ENCODE data around the gene TSC22D3. TPM values are rescaled to one million over a fixed set of nuclear protein-coding genes. Genes with fewer than 3 reads are reported as not detected.
A peak's percentile ranks its signal among the peaks of the same experiment; 100 is the strongest.
"Not testable (repeated sequence)": the region's sequence is repeated elsewhere in the genome, so short reads cannot be mapped to it uniquely, and the experiment has no call there.

The TSC22D3 gene
- total RNA-seq, 2 donors from 2014 or later: 79.1 to 88.1 TPM

- no peak overlapping the region for H3K27ac Mint-ChIP-seq
- DNase-seq (no peak), ATAC-seq (replicated peaks in 1 of 2) (no peak)
- H3K4me3 Mint-ChIP-seq: no peak overlapping the region
- peaks cover 28% of the 10 kb centered on the region for H3K4me1 Mint-ChIP-seq (ENCODE audit: low read depth)
- H3K9me3 Mint-ChIP-seq: no peaks in the 10 kb centered on the region
- peaks cover 37% of the 10 kb centered on the region for H3K27me3 Mint-ChIP-seq (ENCODE audit: low read depth)
- H3K36me3 Mint-ChIP-seq (ENCODE audit: insufficient read depth in 2 of 2): no peaks in the 10 kb centered on the region
Measured at GRCh38 chrX:107687445-107687844, 88.1 kb downstream of the TSC22D3 start.

GRCh38 chrX:107686792-107687191 lies 88.8 kb downstream of the TSC22D3 start:
- Mint-ChIP-seq H3K9me3 (no peaks in the 10 kb centered on the region), H3K27me3 (ENCODE audit: low read depth) (peaks cover 37% of the 10 kb centered on the region), H3K4me3 (no peak overlapping the region), H3K27ac (no peak overlapping the region), H3K4me1 (ENCODE audit: low read depth) (peaks cover 28% of the 10 kb centered on the region), H3K36me3 (ENCODE audit: insufficient read depth in 2 of 2) (no peaks in the 10 kb centered on the region)
- DNase-seq (no peak), ATAC-seq (replicated peaks in 1 of 2) (no peak)

GRCh38 chrX:107686026-107686425 lies 89.6 kb downstream of the TSC22D3 start:
- Mint-ChIP-seq H3K27me3 (ENCODE audit: low read depth) (peaks cover 37% of the 10 kb centered on the region), H3K36me3 (ENCODE audit: insufficient read depth in 2 of 2) (no peaks in the 10 kb centered on the region), H3K4me3 (no peak overlapping the region), H3K4me1 (ENCODE audit: low read depth) (peaks cover 28% of the 10 kb centered on the region), H3K9me3 (no peaks in the 10 kb centered on the region), H3K27ac (no peak overlapping the region)
- no peak for ATAC-seq (replicated peaks in 1 of 2)
- DNase-seq: no peak

GRCh38 chrX:107685586-107685985 lies 90.0 kb downstream of the TSC22D3 start:
- Mint-ChIP-seq H3K27me3 (ENCODE audit: low read depth) (peaks cover 41% of the 10 kb centered on the region), H3K4me1 (ENCODE audit: low read depth) (peaks cover 28% of the 10 kb centered on the region)
- not testable (repeated sequence) for DNase-seq; ATAC-seq (replicated peaks in 1 of 2); H3K9me3 Mint-ChIP-seq; H3K4me3 Mint-ChIP-seq; H3K36me3 Mint-ChIP-seq (ENCODE audit: insufficient read depth in 2 of 2); H3K27ac Mint-ChIP-seq

GRCh38 chrX:107684956-107685385 lies 90.6 kb downstream of the TSC22D3 start:
- DNase-seq (no peak), ATAC-seq (replicated peaks in 1 of 2) (peak; percentile 24 to 62)
- no peak overlapping the region for H3K27ac Mint-ChIP-seq

GRCh38 chrX:107683931-107684330 lies 91.7 kb downstream of the TSC22D3 start:
- no peak for DNase-seq
- ATAC-seq (replicated peaks in 1 of 2): no peak
- H3K4me3 Mint-ChIP-seq: no peak overlapping the region
- no peak overlapping the region for H3K27ac Mint-ChIP-seq
- H3K36me3 Mint-ChIP-seq (ENCODE audit: insufficient read depth in 2 of 2): no peaks in the 10 kb centered on the region
- peaks cover 35% of the 10 kb centered on the region for H3K4me1 Mint-ChIP-seq (ENCODE audit: low read depth)
- no peaks in the 10 kb centered on the region for H3K9me3 Mint-ChIP-seq
- peaks cover 44% of the 10 kb centered on the region for H3K27me3 Mint-ChIP-seq (ENCODE audit: low read depth)

More at GRCh38 chrX:107684956-107685385, 90.6 kb downstream of the TSC22D3 start:
- no peaks in the 10 kb centered on the region for H3K9me3 Mint-ChIP-seq
- H3K4me1 Mint-ChIP-seq (ENCODE audit: low read depth): peaks cover 28% of the 10 kb centered on the region
- no peak overlapping the region for H3K4me3 Mint-ChIP-seq
- H3K36me3 Mint-ChIP-seq (ENCODE audit: insufficient read depth in 2 of 2): no peaks in the 10 kb centered on the region
- H3K27me3 Mint-ChIP-seq (ENCODE audit: low read depth): peaks cover 47% of the 10 kb centered on the region

- ATAC-seq (replicated peaks in 1 of 2): no peak
- Mint-ChIP-seq H3K27me3 (ENCODE audit: low read depth) (peaks cover 41% of the 10 kb centered on the region), H3K4me1 (ENCODE audit: low read depth) (peaks cover 41% of the 10 kb centered on the region), H3K4me3 (no peak overlapping the region), H3K9me3 (no peaks in the 10 kb centered on the region), H3K27ac (no peak overlapping the region), H3K36me3 (ENCODE audit: insufficient read depth in 2 of 2) (no peaks in the 10 kb centered on the region)
- no peak for DNase-seq
Measured at GRCh38 chrX:107683124-107683895, 92.3 kb downstream of the TSC22D3 start.

- no peak for DNase-seq
- no peak for ATAC-seq (replicated peaks in 1 of 2)
- H3K27ac Mint-ChIP-seq: no peak overlapping the region
- H3K9me3 Mint-ChIP-seq: no peaks in the 10 kb centered on the region
- no peaks in the 10 kb centered on the region for H3K36me3 Mint-ChIP-seq (ENCODE audit: insufficient read depth in 2 of 2)
- H3K4me3 Mint-ChIP-seq: no peak overlapping the region
- peaks cover 40% of the 10 kb centered on the region for H3K27me3 Mint-ChIP-seq (ENCODE audit: low read depth)
- H3K4me1 Mint-ChIP-seq (ENCODE audit: low read depth): peaks cover 51% of the 10 kb centered on the region
Measured at GRCh38 chrX:107682256-107682655, 93.3 kb downstream of the TSC22D3 start.

GRCh38 chrX:107678957-107679740 lies 96.4 kb downstream of the TSC22D3 start:
- peaks cover 52% of the 10 kb centered on the region for H3K27me3 Mint-ChIP-seq (ENCODE audit: low read depth)
- no peak overlapping the region for H3K27ac Mint-ChIP-seq

GRCh38 chrX:107677909-107678308 lies 97.7 kb downstream of the TSC22D3 start:
- no peak for DNase-seq
- H3K36me3 Mint-ChIP-seq (ENCODE audit: insufficient read depth in 2 of 2): peaks cover 3 to 4% of the 10 kb centered on the region in 2 donors
- H3K27ac Mint-ChIP-seq: no peak overlapping the region
- H3K4me1 Mint-ChIP-seq (ENCODE audit: low read depth): peaks cover 55% of the 10 kb centered on the region
- peaks cover 39% of the 10 kb centered on the region for H3K27me3 Mint-ChIP-seq (ENCODE audit: low read depth)
- no peaks in the 10 kb centered on the region for H3K9me3 Mint-ChIP-seq
- H3K4me3 Mint-ChIP-seq: peak overlapping the region; percentile 87 to 91
- no peak for ATAC-seq (replicated peaks in 1 of 2)

More at GRCh38 chrX:107678957-107679740, 96.4 kb downstream of the TSC22D3 start:
- Mint-ChIP-seq H3K9me3 (no peaks in the 10 kb centered on the region), H3K36me3 (ENCODE audit: insufficient read depth in 2 of 2) (peaks cover 3 to 4% of the 10 kb centered on the region in 2 donors), H3K4me1 (ENCODE audit: low read depth) (peaks cover 57% of the 10 kb centered on the region), H3K4me3 (peak overlapping the region in 1 of 2 donors; percentile 52)
- ATAC-seq (replicated peaks in 1 of 2) (peak in 1 of 2 donors; percentile 45), DNase-seq (peak; percentile 55 to 67)

- no peak for ATAC-seq (replicated peaks in 1 of 2)
- Mint-ChIP-seq H3K36me3 (ENCODE audit: insufficient read depth in 2 of 2) (peaks cover 3 to 4% of the 10 kb centered on the region in 2 donors), H3K4me3 (peak overlapping the region; percentile 87 to 91), H3K27ac (peak overlapping the region; percentile 89), H3K9me3 (no peaks in the 10 kb centered on the region), H3K27me3 (ENCODE audit: low read depth) (peaks cover 35% of the 10 kb centered on the region), H3K4me1 (ENCODE audit: low read depth) (peaks cover 57% of the 10 kb centered on the region)
- no peak for DNase-seq
Measured at GRCh38 chrX:107677501-107677901, 98.1 kb downstream of the TSC22D3 start.

- DNase-seq (peak; percentile 56 to 63), ATAC-seq (replicated peaks in 1 of 2) (peak; percentile 17 to 40)
- Mint-ChIP-seq H3K27ac (peak overlapping the region; percentile 89), H3K9me3 (no peaks in the 10 kb centered on the region), H3K27me3 (ENCODE audit: low read depth) (peaks cover 35% of the 10 kb centered on the region), H3K4me1 (ENCODE audit: low read depth) (peaks cover 57% of the 10 kb centered on the region), H3K36me3 (ENCODE audit: insufficient read depth in 2 of 2) (peaks cover 3 to 4% of the 10 kb centered on the region in 2 donors), H3K4me3 (peak overlapping the region; percentile 87 to 91)
Measured at GRCh38 chrX:107676559-107677378, 98.8 kb downstream of the TSC22D3 start.
